Measurements from ENCODE around the gene PHF20.

PHF20 gene

GRCh38 chr20:35830264-35830663 lies 58.4 kb downstream of the PHF20 start:
- no peak for DNase-seq
- no peak overlapping the region for H3K27ac ChIP-seq (ENCODE audit: low read length)
- H3K9me2 ChIP-seq (replicated peaks; ENCODE audit: insufficient read depth, low read length), result no peaks in the 10 kb centered on the region
- peaks cover 19% of the 10 kb centered on the region for H3K79me2 ChIP-seq (ENCODE audit: low read length)
- H3K9me3 ChIP-seq (replicated peaks; ENCODE audit: insufficient read depth, low read length), result no peaks in the 10 kb centered on the region
- no peaks in the 10 kb centered on the region for H3K27me3 ChIP-seq (replicated peaks; ENCODE audit: insufficient read depth, low read length)
- H3K4me1 ChIP-seq (ENCODE audit: low read length), result no peaks in the 10 kb centered on the region
- H3K4me2 ChIP-seq (ENCODE audit: low read depth, low read length), result no peak overlapping the region
- H2AFZ ChIP-seq (ENCODE audit: low read length), result no peak overlapping the region
- H3F3A ChIP-seq (ENCODE audit: insufficient read depth, low read length), result no peaks in the 10 kb centered on the region
- no peaks in the 10 kb centered on the region for H3K36me3 ChIP-seq (replicated peaks; ENCODE audit: insufficient read depth, low read length)
- no peak overlapping the region for H3K4me3 ChIP-seq (ENCODE audit: low read length)
- TF ChIP-seq EZH2 (optimal IDR thresholded peaks at IDR 0.05; ENCODE audit: low read depth, low read length) (no peak), CTCF (IDR thresholded peaks at IDR 0.05; ENCODE audit: low read length) (no peak), EZH2phosphoT487 (IDR thresholded peaks at IDR 0.05; ENCODE audit: low read length) (no peak)
- no peaks in the 10 kb centered on the region for H4K20me1 ChIP-seq (ENCODE audit: insufficient read depth, low read length)
- H3K9ac ChIP-seq (ENCODE audit: low read length), result no peak overlapping the region

GRCh38 chr20:35831029-35831428 lies 59.2 kb downstream of the PHF20 start:
- no peak for DNase-seq
- Histone ChIP-seq H3K9ac (ENCODE audit: low read length) (no peak overlapping the region), H3K27me3 (replicated peaks; ENCODE audit: insufficient read depth, low read length) (no peaks in the 10 kb centered on the region), H3K9me2 (replicated peaks; ENCODE audit: insufficient read depth, low read length) (no peaks in the 10 kb centered on the region), H3K4me2 (ENCODE audit: low read depth, low read length) (no peak overlapping the region), H3K9me3 (replicated peaks; ENCODE audit: insufficient read depth, low read length) (no peaks in the 10 kb centered on the region), H4K20me1 (ENCODE audit: insufficient read depth, low read length) (no peaks in the 10 kb centered on the region), H3K79me2 (ENCODE audit: low read length) (peaks cover 19% of the 10 kb centered on the region), H2AFZ (ENCODE audit: low read length) (no peak overlapping the region), H3F3A (ENCODE audit: insufficient read depth, low read length) (no peaks in the 10 kb centered on the region), H3K36me3 (replicated peaks; ENCODE audit: insufficient read depth, low read length) (no peaks in the 10 kb centered on the region), H3K27ac (ENCODE audit: low read length) (no peak overlapping the region), H3K4me1 (ENCODE audit: low read length) (no peaks in the 10 kb centered on the region), H3K4me3 (ENCODE audit: low read length) (no peak overlapping the region)
- TF ChIP-seq EZH2phosphoT487 (IDR thresholded peaks at IDR 0.05; ENCODE audit: low read length) (no peak), EZH2 (optimal IDR thresholded peaks at IDR 0.05; ENCODE audit: low read depth, low read length) (no peak), CTCF (IDR thresholded peaks at IDR 0.05; ENCODE audit: low read length) (no peak)

- Histone ChIP-seq H4K20me1 (ENCODE audit: insufficient read depth, low read length) (no peaks in the 10 kb centered on the region), H2AFZ (ENCODE audit: low read length) (no peak overlapping the region), H3F3A (ENCODE audit: insufficient read depth, low read length) (no peaks in the 10 kb centered on the region), H3K27me3 (replicated peaks; ENCODE audit: insufficient read depth, low read length) (no peaks in the 10 kb centered on the region), H3K4me1 (ENCODE audit: low read length) (no peaks in the 10 kb centered on the region), H3K79me2 (ENCODE audit: low read length) (peaks cover 19% of the 10 kb centered on the region), H3K9me3 (replicated peaks; ENCODE audit: insufficient read depth, low read length) (no peaks in the 10 kb centered on the region), H3K4me2 (ENCODE audit: low read depth, low read length) (no peak overlapping the region), H3K4me3 (ENCODE audit: low read length) (no peak overlapping the region), H3K27ac (ENCODE audit: low read length) (no peak overlapping the region), H3K36me3 (replicated peaks; ENCODE audit: insufficient read depth, low read length) (no peaks in the 10 kb centered on the region), H3K9me2 (replicated peaks; ENCODE audit: insufficient read depth, low read length) (no peaks in the 10 kb centered on the region), H3K9ac (ENCODE audit: low read length) (no peak overlapping the region)
- no peak for TF ChIP-seq CTCF (IDR thresholded peaks at IDR 0.05; ENCODE audit: low read length)
- no peak for TF ChIP-seq EZH2 (optimal IDR thresholded peaks at IDR 0.05; ENCODE audit: low read depth, low read length)
- no peak for TF ChIP-seq EZH2phosphoT487 (IDR thresholded peaks at IDR 0.05; ENCODE audit: low read length)
- no peak for DNase-seq
These were observed 60.2 kb downstream of the PHF20 start for GRCh38 chr20:35831971-35832370.
